KMS-11 (cell line): Measurements from ENCODE around the gene MLEC.

ENCODE experiments used
- H2AFZ ChIP-seq: fragments of 200-600 bp; sonication (generic); 2 replicates; pipeline ENCODE4 v1.6.1; 2016; ENCODE audit warnings: antibody characterized with exemption, mixed run types, low read depth
- H3K27ac ChIP-seq: fragments of 200-600 bp; sonication (generic); 2 replicates; pipeline ENCODE4 v1.6.1; 2016; ENCODE audit warnings: mild to moderate bottlenecking, mixed run types
- H3K27me3 ChIP-seq: fragments of 200-600 bp; sonication (generic); 2 replicates; pipeline ENCODE4 v1.6.1; 2017; ENCODE audit warnings: mild to moderate bottlenecking, low read depth, mixed run types, moderate library complexity; ENCODE audit not compliant: insufficient read depth
- H3K36me3 ChIP-seq: fragments of 200-600 bp; sonication (generic); 2 replicates; pipeline ENCODE4 v1.6.1; 2017; ENCODE audit warnings: mild to moderate bottlenecking, mixed run types; ENCODE audit not compliant: insufficient read depth
- H3K4me1 ChIP-seq: fragments of 200-600 bp; sonication (generic); 2 replicates; pipeline ENCODE4 v1.6.1; 2016; ENCODE audit warnings: mild to moderate bottlenecking, low read depth, mixed run types; ENCODE audit not compliant: poor library complexity, severe bottlenecking
- H3K4me2 ChIP-seq: fragments of 200-600 bp; sonication (generic); 2 replicates; pipeline ENCODE4 v1.7.0; 2016; ENCODE audit warnings: mild to moderate bottlenecking, mixed run types
- H3K4me3 ChIP-seq: fragments of 200-600 bp; sonication (generic); IDR thresholded peaks from 2 replicates; pipeline ENCODE4 v1.6.1; 2017; ENCODE audit warnings: low read depth, low read length, mixed read lengths; ENCODE audit not compliant: insufficient read depth
- H3K79me2 ChIP-seq: fragments of 200-600 bp; sonication (generic); 2 replicates; pipeline ENCODE4 v1.6.1; 2016; ENCODE audit warnings: low read depth, mixed run types; ENCODE audit not compliant: insufficient read depth
- H3K9ac ChIP-seq: fragments of 200-600 bp; sonication (generic); 2 replicates; pipeline ENCODE4 v1.6.1; 2016; ENCODE audit warnings: mild to moderate bottlenecking, mixed run types
- H4K20me1 ChIP-seq: fragments of 200-600 bp; sonication (generic); 2 replicates; pipeline ENCODE4 v1.6.1; 2016; ENCODE audit warnings: mild to moderate bottlenecking, mixed run types; ENCODE audit not compliant: insufficient read depth
- CTCF ChIP-seq: fragments of 200-600 bp; sonication (generic); conservative IDR thresholded peaks from 2 replicates; pipeline ENCODE4 v1.6.1; 2017; ENCODE audit warnings: low read depth, mild to moderate bottlenecking, antibody characterized with exemption, low read length, moderate library complexity, mixed read lengths

MLEC gene

GRCh38 chr12:120741476-120742421 is 54.8 kb downstream of the MLEC start:
- Histone ChIP-seq H3K27ac (no peak overlapping the region), H3K36me3 (no peaks in the 10 kb centered on the region), H3K79me2 (no peaks in the 10 kb centered on the region), H3K27me3 (no peaks in the 10 kb centered on the region), H3K4me1 (no peaks in the 10 kb centered on the region), H3K4me2 (no peak overlapping the region), H4K20me1 (no peaks in the 10 kb centered on the region), H3K4me3 (no peak overlapping the region), H2AFZ (no peak overlapping the region), H3K9ac (no peak overlapping the region)
- TF ChIP-seq CTCF: no peak

DNA sequence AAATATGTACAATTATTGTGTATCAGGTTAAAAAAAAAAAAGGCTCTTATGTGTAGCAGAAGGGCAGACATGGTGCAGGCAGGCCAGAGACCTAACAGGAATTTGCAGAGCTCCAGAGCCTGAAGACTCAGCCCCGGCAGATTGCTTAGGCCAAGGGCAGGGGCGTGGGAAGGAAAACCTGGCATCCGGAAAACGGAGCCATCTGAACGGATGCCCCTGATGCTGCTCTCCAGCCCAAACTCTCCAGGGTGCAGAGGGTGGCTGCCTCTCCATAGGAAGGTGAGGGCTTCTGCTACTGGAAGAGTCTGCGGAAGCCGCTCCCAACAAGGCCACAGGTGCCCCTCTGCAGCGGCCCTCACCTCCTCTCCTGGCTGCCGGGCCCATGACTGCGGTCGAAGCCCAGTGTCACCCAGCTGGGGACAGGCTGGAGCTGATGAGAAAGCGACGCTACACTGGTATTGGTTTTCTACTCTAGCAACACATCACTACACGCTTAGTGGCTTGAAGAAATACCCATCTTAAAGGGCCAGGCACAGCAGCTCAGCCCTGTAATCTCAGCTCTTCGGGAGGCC is 58.1 kb downstream of the MLEC start:
- Histone ChIP-seq H3K4me1 (no peaks in the 10 kb centered on the region), H3K79me2 (no peaks in the 10 kb centered on the region), H3K4me2 (no peak overlapping the region), H3K9ac (no peak overlapping the region), H3K27ac (no peak overlapping the region), H3K4me3 (no peak overlapping the region), H4K20me1 (no peaks in the 10 kb centered on the region), H3K36me3 (no peaks in the 10 kb centered on the region), H3K27me3 (no peaks in the 10 kb centered on the region), H2AFZ (no peak overlapping the region)
- TF ChIP-seq CTCF: no peak

DNA sequence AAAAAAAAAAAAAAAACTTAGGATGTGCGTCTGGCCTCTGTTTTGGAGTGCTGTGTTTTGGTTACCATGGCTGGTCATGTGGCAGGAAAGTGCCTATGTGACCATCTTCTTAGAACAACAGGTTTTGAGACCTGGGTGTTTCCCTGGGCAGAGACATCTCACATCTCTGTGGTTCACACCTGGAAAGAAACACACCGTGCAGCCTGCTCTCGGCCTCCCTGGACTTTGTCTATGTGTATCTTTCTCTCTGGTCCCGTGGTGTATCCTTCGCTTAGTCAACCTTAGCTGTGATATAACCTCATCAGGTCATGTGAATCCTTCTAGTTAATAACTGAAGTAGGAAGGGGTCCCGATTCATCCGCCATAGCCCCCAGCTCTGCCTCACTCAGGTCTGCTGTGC is 61.3 kb downstream of the MLEC start:
- no peak for TF ChIP-seq CTCF
- Histone ChIP-seq H3K4me1 (no peaks in the 10 kb centered on the region), H3K27ac (no peak overlapping the region), H3K4me2 (no peak overlapping the region), H3K27me3 (no peaks in the 10 kb centered on the region), H3K9ac (no peak overlapping the region), H3K36me3 (no peaks in the 10 kb centered on the region), H2AFZ (no peak overlapping the region), H3K79me2 (no peaks in the 10 kb centered on the region), H3K4me3 (no peak overlapping the region), H4K20me1 (no peaks in the 10 kb centered on the region)

GRCh38 chr12:120749256-120749655 is 62.3 kb downstream of the MLEC start:
- Histone ChIP-seq H3K4me2 (no peak overlapping the region), H3K27me3 (no peaks in the 10 kb centered on the region), H3K4me3 (no peak overlapping the region)

More at GRCh38 chr12:120749256-120749655, 62.3 kb downstream of the MLEC start:
- H3K4me1 ChIP-seq: no peaks in the 10 kb centered on the region
- no peaks in the 10 kb centered on the region for H3K79me2 ChIP-seq
- no peak overlapping the region for H2AFZ ChIP-seq
- H3K9ac ChIP-seq: no peak overlapping the region
- no peaks in the 10 kb centered on the region for H4K20me1 ChIP-seq
- no peaks in the 10 kb centered on the region for H3K36me3 ChIP-seq
- no peak overlapping the region for H3K27ac ChIP-seq
- no peak for TF ChIP-seq CTCF
